GM12878 (cell line): ENCODE measurements around the gene PADI4. TPM values are rescaled to one million over a fixed set of nuclear protein-coding genes. Genes with fewer than 3 reads are reported as not detected.

ENCODE experiments used
- ATAC-seq: fragments of 200-7000 bp; cut with Tn5 transposase; 3 replicates; pipeline ENCODE4 v1.9.1; 2020; ENCODE audit warnings: mild to moderate bottlenecking, moderate library complexity
- BruUV-seq: library from RNA; stranded (reverse); fragments of 400-500 nt; replicated peaks from 2 replicates; lab custom pipeline; 2021; lab: Mats Ljungman, UMichigan
- CTCF ChIA-PET: fragments of 300-600 bp; sonication (Branson Sonifier 250); formaldehyde crosslinking; extraction: SDS; loops from one replicate; lab custom pipeline; 2021; ENCODE audit warnings: inconsistent platforms; lab: Yijun Ruan, JAX
- POLR2A ChIA-PET: fragments of 350-600 bp; formaldehyde crosslinking; extraction: SDS; loops from one replicate; lab custom pipeline; 2021; ENCODE audit warnings: inconsistent platforms; lab: Charles Lee
- RAD21 ChIA-PET: fragments of 300-600 bp; sonication (Branson Sonifier 250); formaldehyde crosslinking; loops from one replicate; lab custom pipeline; 2023; ENCODE audit warnings: antibody characterized with exemption; ENCODE audit not compliant: unreplicated experiment; lab: Charles Lee
- SMC1A ChIA-PET: fragments of 300-600 bp; sonication (Branson Sonifier 250); formaldehyde crosslinking; loops from one replicate; lab custom pipeline; 2023; ENCODE audit not compliant: unreplicated experiment, uncharacterized antibody; lab: Charles Lee
- DNase-seq: peaks from one replicate; pipeline ENCODE4 v3.0.0-alpha.2; 2011; ENCODE audit warnings: low read depth, low spot score
- FAIRE-seq: peaks from 3 replicates; lab custom pipeline; 2011; peaks lifted over from hg19 to GRCh38; lab: Jason Lieb, UNC
- H2AFZ ChIP-seq: 2 replicates; pipeline ENCODE4 v1.6.0; 2011; ENCODE audit warnings: low read depth, low read length, control low read depth; ENCODE audit not compliant: control insufficient read depth
- H3K27ac ChIP-seq: 2 replicates; pipeline ENCODE4 v1.5.1; 2011; ENCODE audit warnings: control low read depth; ENCODE audit not compliant: control insufficient read depth, insufficient read depth
- H3K27me3 ChIP-seq, 2 experiments: replicated peaks in 1 of 2; 2 replicates each; pipeline versions ENCODE4 v1.6.0 to v1.6.1; 2011; ENCODE audit warnings: low read length in 1 of 2; ENCODE audit not compliant: control insufficient read depth in 2 of 2, insufficient read depth in 2 of 2
- H3K36me3 ChIP-seq, 2 experiments: 2 replicates each; pipeline ENCODE4 v1.5.1; 2011; ENCODE audit warnings: low read length in 1 of 2; ENCODE audit not compliant: control insufficient read depth in 2 of 2, insufficient read depth in 2 of 2
- H3K4me1 ChIP-seq: 2 replicates; pipeline ENCODE4 v1.6.1; 2011; ENCODE audit warnings: mild to moderate bottlenecking, low read length, moderate library complexity, mixed read lengths; ENCODE audit not compliant: control insufficient read depth, insufficient read depth
- H3K4me2 ChIP-seq: 2 replicates; pipeline ENCODE4 v1.6.0; 2011; ENCODE audit warnings: control low read depth; ENCODE audit not compliant: control insufficient read depth, insufficient read depth
- H3K4me3 ChIP-seq: fragments of 200-600 bp; sonication (generic); 2 replicates; pipeline ENCODE4 v1.5.1; 2016
- H3K79me2 ChIP-seq: 2 replicates; pipeline ENCODE4 v1.6.0; 2011; ENCODE audit warnings: low read length; ENCODE audit not compliant: control insufficient read depth, insufficient read depth
- H3K9ac ChIP-seq: 2 replicates; pipeline ENCODE4 v1.8.0; 2011; ENCODE audit warnings: low read length, control low read depth, mixed read lengths; ENCODE audit not compliant: control insufficient read depth, insufficient read depth
- H3K9me3 ChIP-seq: replicated peaks from 3 replicates; pipeline ENCODE4 v1.5.1; 2011; ENCODE audit warnings: mild to moderate bottlenecking, low read length; ENCODE audit not compliant: control insufficient read depth, insufficient read depth
- H4K20me1 ChIP-seq: 2 replicates; pipeline ENCODE4 v1.6.0; 2011; ENCODE audit not compliant: control insufficient read depth, insufficient read depth
- BCL11A ChIP-seq: IDR thresholded peaks from 2 replicates; pipeline ENCODE4 v1.6.1; 2011; ENCODE audit warnings: low read depth, low read length
- CREB1 ChIP-seq: IDR thresholded peaks from 2 replicates; pipeline ENCODE4 v1.6.1; 2012; ENCODE audit warnings: low read depth, mild to moderate bottlenecking, inconsistent platforms
- MTA2 ChIP-seq: fragments of 450-650 bp; IDR thresholded peaks from 2 replicates; pipeline ENCODE4 v1.6.1; 2016; ENCODE audit warnings: low read depth, mild to moderate bottlenecking, moderate library complexity
- NBN ChIP-seq: fragments of 450-650 bp; IDR thresholded peaks from 2 replicates; pipeline ENCODE4 v1.6.1; 2016
- NR2C2 ChIP-seq: IDR thresholded peaks from 2 replicates; pipeline ENCODE4 v1.6.1; 2011; ENCODE audit warnings: borderline replicate concordance, low read depth; ENCODE audit not compliant: control insufficient read depth, insufficient read length
- RAD21 ChIP-seq: IDR thresholded peaks from 2 replicates; pipeline ENCODE4 v1.6.1; 2011; ENCODE audit warnings: mild to moderate bottlenecking, low read depth, low read length, moderate library complexity; ENCODE audit not compliant: insufficient read depth
- RAD51 ChIP-seq: fragments of 450-650 bp; IDR thresholded peaks from 2 replicates; pipeline ENCODE4 v1.6.1; 2016; ENCODE audit warnings: moderate library complexity, mild to moderate bottlenecking, inconsistent platforms
- SMAD5 ChIP-seq: IDR thresholded peaks from 2 replicates; pipeline ENCODE4 v1.6.1; 2016; ENCODE audit warnings: antibody characterized with exemption, low read depth
- ZBED1 ChIP-seq: IDR thresholded peaks from 2 replicates; pipeline ENCODE4 v1.6.1; 2016; ENCODE audit warnings: borderline replicate concordance
- ZBTB11 ChIP-seq: fragments of 450-650 bp; formaldehyde crosslinking; IDR thresholded peaks from 2 replicates; pipeline ENCODE4 v1.5.0; 2022; ENCODE audit warnings: mild to moderate bottlenecking, missing genetic modification characterization
- ZNF217 ChIP-seq: fragments of 450-650 bp; IDR thresholded peaks from 2 replicates; pipeline ENCODE4 v1.6.1; 2017; ENCODE audit warnings: antibody characterized with exemption, mild to moderate bottlenecking
- WGBS: methylation state at CpG from one replicate; pipeline ENCODE4 v1.1.6; 2016; ENCODE audit warnings: low lambda C conversion rate; ENCODE audit not compliant: insufficient replicate concordance, insufficient coverage; ENCODE audit errors: missing lambda C conversion rate; 5-methylcytosine and 5-hydroxymethylcytosine counted together
- in situ Hi-C: fragments of 300-500 bp; cut with MboI; formaldehyde crosslinking; loops from 9 replicates; pipeline ENCODE4 v1.14.3; 2018; ENCODE audit warnings: mixed read lengths
- intact Hi-C: fragments of 100-400 bp; cut with micrococcal nuclease; formaldehyde crosslinking; loops from one replicate; pipeline ENCODE4 v1.14.2; 2022; ENCODE audit not compliant: unreplicated experiment
- polyA plus RNA-seq, 11 experiments: library from polyadenylated mRNA; depleted of rRNA in 4 of 11; unstranded in 6 of 11; stranded (reverse) in 5 of 11; fragments of >200 nt; fragmentation: Nextera tagmentation in 4 of 11; fragmentation: Illumina TruSeq in 1 of 11; extraction: Ambion mirVana in 4 of 11; extraction: Trizol in 1 of 11; gene quantifications; 1 replicate in 1 of 11; 2 replicates in 10 of 11; pipeline versions ENCODE4 v1.2.1 to v1.2.3, GENCODE V29; 2011 to 2016; ENCODE audit warnings: inconsistent platforms in 2 of 11, missing spikeins in 2 of 11, low read depth in 1 of 11
- total RNA-seq, 4 experiments: library from RNA; depleted of rRNA in 3 of 4; stranded (reverse); fragments of >200 nt in 3 of 4; fragmentation: Illumina TruSeq in 1 of 4; extraction: Trizol in 1 of 4; gene quantifications; 2 replicates each; pipeline versions ENCODE4 v1.2.1 to v1.2.3, GENCODE V29; 2013 to 2021

The PADI4 gene
- total and polyA plus RNA-seq, 10 of the 15 experiments (the other 5 are each of a cell fraction or from before 2014, with no cell fraction given) = 0.08 to 0.47 (median 0.15) TPM; not detected in 3

DNA sequence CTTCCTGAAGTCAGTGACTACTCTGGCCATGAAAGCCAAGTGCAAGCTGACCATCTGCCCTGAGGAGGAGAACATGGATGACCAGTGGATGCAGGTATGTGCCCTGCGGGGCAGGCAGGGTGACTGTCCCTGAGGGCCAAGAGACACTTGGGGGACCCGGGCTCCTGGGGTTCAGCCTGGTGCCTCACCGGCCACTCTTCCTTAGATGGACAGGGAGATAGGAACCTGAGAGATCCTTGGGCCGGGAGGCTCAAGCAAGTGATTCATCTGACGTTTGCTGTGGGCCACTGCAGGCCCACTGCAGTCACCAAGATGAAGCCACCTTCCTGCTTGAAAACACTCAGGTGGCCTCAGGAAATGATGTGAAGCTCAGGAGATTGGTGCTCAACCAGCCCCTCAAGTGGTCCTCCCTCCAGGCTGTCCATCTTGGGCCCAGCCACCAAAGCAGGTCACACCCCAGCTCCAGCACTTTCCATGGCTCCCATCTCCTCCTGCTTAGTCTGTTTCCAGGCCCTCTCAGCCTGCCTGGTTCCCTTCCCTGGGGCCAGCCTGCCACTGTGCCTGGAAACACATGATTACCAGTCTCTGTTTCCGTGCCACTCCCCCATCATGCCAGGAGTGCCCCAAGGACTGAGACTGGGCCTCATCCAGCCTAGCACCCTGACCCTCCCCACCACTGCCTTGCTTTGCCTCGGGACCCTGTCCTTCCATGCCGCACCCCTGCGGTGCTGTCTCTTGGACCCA, 38.2 kb downstream of the PADI4 start:
- Histone ChIP-seq H3K27me3 (no peaks in the 10 kb centered on the region), H4K20me1 (no peaks in the 10 kb centered on the region), H3K4me1 (peaks cover 7% of the 10 kb centered on the region), H3K9ac (no peak overlapping the region), H2AFZ (no peak overlapping the region), H3K27ac (no peak overlapping the region), H3K4me2 (no peak overlapping the region), H3K9me3 (no peaks in the 10 kb centered on the region), H3K79me2 (no peaks in the 10 kb centered on the region), H3K36me3 (no peaks in the 10 kb centered on the region), H3K4me3 (no peak overlapping the region)
- no peak for TF ChIP-seq ZBED1
- BruUV-seq = no TSS peak
- DNase-seq (no peak), ATAC-seq (no peak), FAIRE-seq (no peak)
- ChIA-PET SMC1A (no interaction called here), CTCF (no interaction called here), RAD21 (no interaction called here), POLR2A (no interaction called here)
- WGBS = 56% methylated on average over 9 of the region's 9 CpGs
- intact Hi-C loops (no loop called here), in situ Hi-C loops (no loop called here)

- no peak overlapping the region for H2AFZ ChIP-seq
- H3K4me2 ChIP-seq = no peak overlapping the region
- RAD21 ChIA-PET = no interaction called here
- H3K27me3 ChIP-seq = no peaks in the 10 kb centered on the region
- no peak overlapping the region for H3K27ac ChIP-seq
- no peak overlapping the region for H3K9ac ChIP-seq
- H3K36me3 ChIP-seq = no peaks in the 10 kb centered on the region
- no peaks in the 10 kb centered on the region for H3K9me3 ChIP-seq
- POLR2A ChIA-PET = no interaction called here
- H3K4me1 ChIP-seq = peaks cover 7% of the 10 kb centered on the region
- SMC1A ChIA-PET = no interaction called here
- DNase-seq = no peak
- H3K4me3 ChIP-seq = no peak overlapping the region
- H4K20me1 ChIP-seq = no peaks in the 10 kb centered on the region
- CTCF ChIA-PET = no interaction called here
- H3K79me2 ChIP-seq = no peaks in the 10 kb centered on the region
- intact Hi-C loops (no loop called here), in situ Hi-C loops (no loop called here)
- 73% methylated on average over 19 of the region's 19 CpGs for WGBS
- no TSS peak for BruUV-seq
- FAIRE-seq = no peak
- no peak for ATAC-seq
- TF ChIP-seq SMAD5 = no peak
- TF ChIP-seq RAD51 = no peak
- TF ChIP-seq BCL11A = no peak
- TF ChIP-seq CREB1 = no peak
- no peak for TF ChIP-seq ZNF217
- no peak for TF ChIP-seq MTA2
- TF ChIP-seq RAD21 = no peak
- TF ChIP-seq ZBTB11 (CRISPR knock-in tag) = no peak
- TF ChIP-seq NR2C2 = no peak
- no peak for TF ChIP-seq NBN
These were observed 40.0 kb downstream of the PADI4 start for GRCh38 chr1:17347769-17348592.
